Mesendoderm (in vitro differentiated cells): ENCODE measurements around the gene C10orf90.

Experiments
- DNase-seq: peaks from one replicate; pipeline ENCODE4 v3.0.0; 2013
- H2AK5ac ChIP-seq: 2 replicates; pipeline ENCODE4 v1.6.1; 2013; ENCODE audit warnings: low read length, inconsistent platforms
- H2BK120ac ChIP-seq: 2 replicates; pipeline ENCODE4 v1.6.1; 2013; ENCODE audit warnings: low read depth, mild to moderate bottlenecking, low read length, moderate library complexity, mixed read lengths
- H2BK15ac ChIP-seq: replicated peaks from 2 replicates; pipeline ENCODE4 v1.6.1; 2013; ENCODE audit warnings: low read depth, mild to moderate bottlenecking, moderate library complexity
- H2BK5ac ChIP-seq: 2 replicates; pipeline ENCODE4 v1.6.1; 2013; ENCODE audit warnings: low read length, inconsistent platforms
- H3K18ac ChIP-seq: 2 replicates; pipeline ENCODE4 v1.6.1; 2013; ENCODE audit warnings: mild to moderate bottlenecking, low read length, mixed read lengths
- H3K23ac ChIP-seq: one replicate; pipeline ENCODE4 v1.6.1; 2013; ENCODE audit warnings: low read length
- H3K27ac ChIP-seq: 2 replicates; pipeline ENCODE4 v1.5.1; 2013; ENCODE audit warnings: low read depth, mild to moderate bottlenecking, inconsistent platforms, low read length, moderate library complexity
- H3K27me3 ChIP-seq: 2 replicates; pipeline ENCODE4 v1.6.1; 2013; ENCODE audit warnings: low read length, control low read depth, mild to moderate bottlenecking, inconsistent platforms; ENCODE audit not compliant: insufficient read depth, poor library complexity
- H3K36me3 ChIP-seq: 2 replicates; pipeline ENCODE4 v1.6.1; 2013; ENCODE audit warnings: low read length, inconsistent platforms; ENCODE audit not compliant: control insufficient read depth, insufficient read depth
- H3K4ac ChIP-seq: one replicate; pipeline ENCODE4 v1.6.1; 2013; ENCODE audit warnings: low read depth, mild to moderate bottlenecking, low read length, moderate library complexity
- H3K4me1 ChIP-seq: 2 replicates; pipeline ENCODE4 v1.6.1; 2013; ENCODE audit warnings: low read depth, low read length, inconsistent platforms; ENCODE audit not compliant: control insufficient read depth
- H3K4me2 ChIP-seq: 2 replicates; pipeline ENCODE4 v1.6.1; 2013; ENCODE audit warnings: low read length
- H3K4me3 ChIP-seq: 2 replicates; pipeline ENCODE4 v1.5.1; 2013; ENCODE audit warnings: mild to moderate bottlenecking, low read length
- H3K56ac ChIP-seq: one replicate; pipeline ENCODE4 v1.6.1; 2013; ENCODE audit warnings: low read length
- H3K79me1 ChIP-seq: 2 replicates; pipeline ENCODE4 v1.6.1; 2013; ENCODE audit warnings: low read length, inconsistent platforms
- H3K79me2 ChIP-seq: 2 replicates; pipeline ENCODE4 v1.6.1; 2013; ENCODE audit warnings: mild to moderate bottlenecking, low read length; ENCODE audit not compliant: control insufficient read depth, insufficient read depth
- H3K9ac ChIP-seq: 2 replicates; pipeline ENCODE4 v1.6.1; 2013; ENCODE audit warnings: low read length, inconsistent platforms
- H4K5ac ChIP-seq: one replicate; pipeline ENCODE4 v1.6.1; 2013; ENCODE audit warnings: low read length
- H4K8ac ChIP-seq: one replicate; pipeline ENCODE4 v1.6.1; 2013; ENCODE audit warnings: low read depth, mild to moderate bottlenecking, control low read depth, low read length, moderate library complexity
- WGBS: extraction: QIAGEN DNeasy Blood & Tissue Kit; methylation state at CpG from one replicate; pipeline ENCODE4 v1.1.7; 2013; ENCODE audit warnings: low lambda C conversion rate, missing lambda C conversion rate; ENCODE audit not compliant: insufficient coverage; ENCODE audit errors: extremely low coverage; 5-methylcytosine and 5-hydroxymethylcytosine counted together

The C10orf90 gene

DNA sequence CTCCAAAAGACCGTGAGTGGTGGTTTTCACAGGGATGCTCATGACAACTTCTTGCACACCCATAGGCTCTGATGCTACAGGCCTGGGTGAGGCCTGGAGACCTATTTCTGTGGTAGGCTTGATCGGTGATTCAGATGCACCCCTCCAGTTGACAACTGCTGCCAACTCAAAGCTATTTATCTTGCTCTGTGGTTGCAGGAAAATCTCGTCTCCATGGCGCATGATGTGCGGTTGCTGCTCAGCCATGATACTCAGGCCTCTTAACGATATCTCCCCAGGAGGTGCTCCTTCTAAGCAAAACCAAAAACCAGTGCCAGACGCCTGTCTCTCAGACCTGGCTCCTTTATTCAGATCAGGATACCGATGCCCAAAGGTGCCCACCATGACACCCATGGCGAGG is 31.4 kb downstream of the C10orf90 start:
- H4K8ac ChIP-seq = no peak overlapping the region
- H2BK15ac ChIP-seq = no peak overlapping the region
- WGBS = no CpG with 5 or more reads among the region's 9 CpGs
- H3K4me1 ChIP-seq = peaks cover 3% of the 10 kb centered on the region
- H2BK120ac ChIP-seq = no peak overlapping the region
- no peak overlapping the region for H3K4me3 ChIP-seq
- H2BK5ac ChIP-seq = no peak overlapping the region
- no peak overlapping the region for H3K4ac ChIP-seq
- H3K27me3 ChIP-seq = no peaks in the 10 kb centered on the region
- H2AK5ac ChIP-seq = no peak overlapping the region
- no peaks in the 10 kb centered on the region for H3K79me1 ChIP-seq
- no peaks in the 10 kb centered on the region for H3K36me3 ChIP-seq
- H3K18ac ChIP-seq = no peak overlapping the region
- H3K9ac ChIP-seq = no peak overlapping the region
- no peak for DNase-seq
- H3K56ac ChIP-seq = no peak overlapping the region
- no peak overlapping the region for H3K4me2 ChIP-seq
- H3K23ac ChIP-seq = no peak overlapping the region
- H3K79me2 ChIP-seq = no peaks in the 10 kb centered on the region
- H4K5ac ChIP-seq = no peak overlapping the region
- H3K27ac ChIP-seq = no peak overlapping the region

DNA sequence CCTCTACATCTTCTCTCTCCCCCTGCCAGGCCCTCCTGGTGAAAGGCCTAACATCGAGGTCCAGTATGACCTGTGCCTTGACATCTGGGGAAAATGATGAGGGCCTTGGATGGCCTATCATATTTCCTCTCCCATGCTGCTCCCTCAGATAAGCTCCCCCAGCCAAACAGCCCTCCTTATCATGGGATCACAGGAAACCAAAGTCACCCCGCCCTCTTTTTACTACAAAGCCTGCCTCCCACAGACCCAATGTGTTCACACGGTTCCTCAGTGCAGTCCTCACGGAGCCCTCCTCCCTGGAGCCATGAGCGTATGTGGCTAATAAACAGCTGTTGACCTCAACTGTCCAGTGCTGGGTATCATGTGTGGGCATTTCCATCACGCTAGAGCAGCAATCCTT is 32.0 kb downstream of the C10orf90 start:
- no CpG with 5 or more reads among the region's 6 CpGs for WGBS

DNA sequence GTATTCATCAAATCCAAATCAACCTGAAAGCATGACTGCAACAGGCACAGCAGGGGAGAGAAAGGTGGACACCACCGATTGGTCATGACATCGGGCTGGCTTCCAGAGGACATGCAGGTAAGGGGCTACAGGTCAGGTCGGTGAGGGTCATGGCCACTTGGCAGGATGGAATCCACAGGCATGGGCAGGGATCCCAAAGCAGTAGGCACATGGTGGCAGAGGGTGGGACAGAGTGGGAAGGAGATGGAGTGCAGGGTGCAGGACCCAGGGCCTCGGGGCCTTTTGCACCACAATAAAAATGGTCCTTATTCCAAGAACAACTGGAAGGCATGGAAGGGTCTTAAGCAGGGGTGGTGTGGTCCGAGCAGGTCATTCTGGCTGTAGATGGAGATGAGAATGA is 33.0 kb downstream of the C10orf90 start:
- Histone ChIP-seq H3K27me3 (no peaks in the 10 kb centered on the region), H4K8ac (no peak overlapping the region), H3K27ac (no peak overlapping the region), H3K18ac (no peak overlapping the region), H2BK120ac (no peak overlapping the region), H2AK5ac (no peak overlapping the region), H3K4ac (no peak overlapping the region), H2BK5ac (no peak overlapping the region), H3K4me3 (no peak overlapping the region), H3K79me1 (no peaks in the 10 kb centered on the region), H3K23ac (no peak overlapping the region), H2BK15ac (no peak overlapping the region), H3K9ac (no peak overlapping the region), H3K36me3 (no peaks in the 10 kb centered on the region), H3K4me1 (peaks cover 3% of the 10 kb centered on the region), H3K79me2 (no peaks in the 10 kb centered on the region), H3K56ac (no peak overlapping the region), H3K4me2 (no peak overlapping the region), H4K5ac (no peak overlapping the region)
- no CpG with 5 or more reads among the region's 5 CpGs for WGBS
- no peak for DNase-seq

More for the DNA sequence above, 32.0 kb downstream of the C10orf90 start:
- DNase-seq = peak; percentile 50
- Histone ChIP-seq H2BK120ac (no peak overlapping the region), H3K4me3 (no peak overlapping the region), H3K4me1 (peaks cover 3% of the 10 kb centered on the region), H2BK5ac (no peak overlapping the region), H3K23ac (no peak overlapping the region), H3K18ac (no peak overlapping the region), H3K36me3 (no peaks in the 10 kb centered on the region), H2BK15ac (no peak overlapping the region), H3K79me1 (no peaks in the 10 kb centered on the region), H3K27ac (no peak overlapping the region), H3K79me2 (no peaks in the 10 kb centered on the region), H3K27me3 (no peaks in the 10 kb centered on the region), H2AK5ac (no peak overlapping the region), H3K56ac (no peak overlapping the region), H4K5ac (no peak overlapping the region), H3K4me2 (no peak overlapping the region), H4K8ac (no peak overlapping the region), H3K4ac (no peak overlapping the region), H3K9ac (no peak overlapping the region)

DNA sequence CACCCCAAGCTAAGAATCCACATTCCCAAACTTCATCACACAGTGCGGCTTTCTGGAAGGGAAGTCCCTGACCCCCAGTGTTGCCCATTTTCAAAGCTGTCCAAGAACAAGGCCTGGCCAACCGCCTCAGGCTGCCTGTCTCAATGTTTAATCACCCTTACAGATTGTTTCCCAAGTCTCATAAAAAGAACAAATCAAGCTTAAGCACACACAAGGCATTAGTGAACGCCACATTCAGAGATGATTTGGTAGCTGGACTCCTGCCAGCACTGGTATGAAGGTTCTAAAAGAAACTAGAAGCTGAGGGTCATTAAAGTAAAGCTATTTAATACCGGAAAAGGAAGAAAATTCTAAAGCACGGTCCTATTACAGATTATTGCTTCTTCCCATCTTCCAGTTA is 35.6 kb downstream of the C10orf90 start:
- Histone ChIP-seq H3K27me3 (no peaks in the 10 kb centered on the region), H2BK5ac (no peak overlapping the region), H4K5ac (no peak overlapping the region), H4K8ac (no peak overlapping the region), H3K79me2 (no peaks in the 10 kb centered on the region), H3K27ac (no peak overlapping the region), H3K4me1 (peaks cover 3% of the 10 kb centered on the region), H3K9ac (no peak overlapping the region), H2AK5ac (no peak overlapping the region), H3K4me3 (no peak overlapping the region), H3K23ac (no peak overlapping the region), H2BK15ac (no peak overlapping the region), H3K4me2 (no peak overlapping the region), H3K4ac (no peak overlapping the region), H2BK120ac (no peak overlapping the region), H3K36me3 (no peaks in the 10 kb centered on the region), H3K18ac (no peak overlapping the region), H3K56ac (no peak overlapping the region), H3K79me1 (no peaks in the 10 kb centered on the region)
- WGBS = no CpG with 5 or more reads among the region's 5 CpGs
- no peak for DNase-seq

DNA sequence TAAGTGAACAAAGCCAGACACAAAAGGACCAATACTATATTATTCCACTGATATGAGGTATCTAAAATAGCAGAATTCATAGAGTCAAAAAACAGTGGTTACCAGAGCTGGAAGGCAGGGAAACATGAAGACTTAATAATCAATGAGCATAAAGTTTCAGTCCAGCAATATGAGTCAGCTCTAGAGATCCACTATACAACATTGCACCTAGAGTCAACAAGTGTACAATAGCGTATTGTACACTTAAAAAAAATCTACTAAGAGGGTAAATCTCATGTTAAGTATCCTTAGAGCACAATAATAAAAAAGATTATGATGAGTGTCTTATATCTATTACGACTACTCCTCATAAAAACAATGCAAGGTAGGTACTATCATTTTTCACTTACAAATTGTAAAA is 36.1 kb downstream of the C10orf90 start:
- no peak overlapping the region for H2BK15ac ChIP-seq
- H3K23ac ChIP-seq = no peak overlapping the region
- no peak overlapping the region for H3K27ac ChIP-seq
- no peak overlapping the region for H3K56ac ChIP-seq
- no peaks in the 10 kb centered on the region for H3K79me1 ChIP-seq
- H2BK5ac ChIP-seq = no peak overlapping the region
- no peak for DNase-seq
- H3K9ac ChIP-seq = no peak overlapping the region
- no CpG with 5 or more reads among the region's 2 CpGs for WGBS
- H3K4me2 ChIP-seq = no peak overlapping the region
- H2BK120ac ChIP-seq = no peak overlapping the region
- H3K4me1 ChIP-seq = peaks cover 3% of the 10 kb centered on the region
- no peaks in the 10 kb centered on the region for H3K27me3 ChIP-seq
- no peak overlapping the region for H3K18ac ChIP-seq
- no peak overlapping the region for H3K4me3 ChIP-seq
- no peak overlapping the region for H2AK5ac ChIP-seq
- no peak overlapping the region for H4K5ac ChIP-seq
- no peaks in the 10 kb centered on the region for H3K36me3 ChIP-seq
- H3K79me2 ChIP-seq = no peaks in the 10 kb centered on the region
- H3K4ac ChIP-seq = no peak overlapping the region
- no peak overlapping the region for H4K8ac ChIP-seq

DNA sequence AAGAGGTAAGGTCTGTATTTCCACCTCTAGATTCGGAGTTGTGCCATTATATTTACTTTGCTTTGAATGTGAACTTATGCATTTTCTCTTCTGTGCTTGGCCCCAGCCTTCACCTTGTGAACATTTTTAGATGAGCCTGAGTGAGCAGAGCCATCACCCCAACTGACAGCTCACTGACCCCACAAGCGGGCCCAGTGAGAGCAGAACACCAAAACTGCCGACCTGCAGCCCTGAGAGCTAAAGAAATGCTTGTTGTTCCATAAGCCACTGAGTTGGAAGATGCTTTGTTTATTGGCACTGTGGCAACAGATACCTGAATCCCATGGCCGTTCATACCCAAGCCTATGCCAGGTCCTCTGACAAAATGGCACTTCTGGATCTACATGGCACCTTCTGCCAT is 37.8 kb downstream of the C10orf90 start:
- Histone ChIP-seq H4K8ac (no peak overlapping the region), H3K79me1 (no peaks in the 10 kb centered on the region), H2BK15ac (no peak overlapping the region), H3K79me2 (no peaks in the 10 kb centered on the region), H2AK5ac (no peak overlapping the region), H3K9ac (no peak overlapping the region), H3K27me3 (no peaks in the 10 kb centered on the region), H4K5ac (no peak overlapping the region), H3K56ac (no peak overlapping the region), H2BK5ac (no peak overlapping the region), H2BK120ac (no peak overlapping the region), H3K23ac (no peak overlapping the region), H3K27ac (no peak overlapping the region), H3K4me3 (no peak overlapping the region), H3K4me2 (no peak overlapping the region), H3K4me1 (no peaks in the 10 kb centered on the region), H3K4ac (no peak overlapping the region), H3K36me3 (no peaks in the 10 kb centered on the region), H3K18ac (no peak overlapping the region)
- DNase-seq = no peak
- no CpG with 5 or more reads among the region's 4 CpGs for WGBS
